Tibial nerve (tissue), 4 donors: ENCODE results near the gene STARD10.

Experiments used
- CTCF ChIP-seq, 5 experiments: fragments of 200-600 bp in 3 of 5; fragments of 450-650 bp in 2 of 5; sonication (generic) in 3 of 5; IDR thresholded peaks; one replicate each; pipeline ENCODE4 v1.5.1; 2016 to 2019; ENCODE audit warnings: antibody characterized with exemption in 5 of 5, mild to moderate bottlenecking in 3 of 5, moderate library complexity in 2 of 5
- EP300 ChIP-seq, 2 donors: sonication (generic); formaldehyde crosslinking; IDR thresholded peaks; one replicate each; pipeline ENCODE4 v1.6.1; 2017; ENCODE audit warnings: antibody characterized with exemption in 2 of 2, mild to moderate bottlenecking in 1 of 2
- POLR2A ChIP-seq, 2 donors: fragments of 450-650 bp; IDR thresholded peaks; one replicate each; pipeline ENCODE4 v1.6.1; 2017; ENCODE audit warnings: antibody characterized with exemption in 2 of 2, mild to moderate bottlenecking in 2 of 2, moderate library complexity in 2 of 2

- TF ChIP-seq CTCF (IDR thresholded peaks at IDR 0.05), result no peak
- no peak for TF ChIP-seq POLR2A (IDR thresholded peaks at IDR 0.05)
- TF ChIP-seq EP300 (IDR thresholded peaks at IDR 0.05), result no peak
These were observed 15.0 kb downstream of the STARD10 start for GRCh38 chr11:72778535-72779494.
